HepG2 (cell line): ENCODE measurements around the gene LAMC1. TPM values are rescaled to one million over a fixed set of nuclear protein-coding genes. Genes with fewer than 3 reads are reported as not detected.

ENCODE experiments used
- NR2C2 ChIP-seq: sonication (generic); formaldehyde crosslinking; IDR thresholded peaks from 2 replicates; pipeline ENCODE4 v1.4.0; 2020; ENCODE audit warnings: missing genetic modification reagents, mild to moderate bottlenecking, moderate library complexity, borderline replicate concordance
- PCBP1 ChIP-seq: fragments of 200-400 bp; formaldehyde crosslinking; IDR thresholded peaks from 2 replicates; pipeline ENCODE4 v1.6.1; 2017; ENCODE audit warnings: mild to moderate bottlenecking, low read depth, low read length, borderline replicate concordance
- SALL1 ChIP-seq: sonication (generic); formaldehyde crosslinking; IDR thresholded peaks from 2 replicates; pipeline ENCODE4 v1.8.0; 2022; ENCODE audit warnings: mild to moderate bottlenecking, missing genetic modification reagents
- TCF7 ChIP-seq: sonication (generic); IDR thresholded peaks from 2 replicates; pipeline ENCODE4 v1.6.1; 2016; ENCODE audit warnings: antibody characterized with exemption, low read depth
- XRCC5 ChIP-seq: fragments of 200-400 bp; formaldehyde crosslinking; optimal IDR thresholded peaks from 2 replicates; pipeline ENCODE3; 2017; ENCODE audit warnings: mild to moderate bottlenecking, low read length
- polyA plus RNA-seq, 8 experiments: library from polyadenylated mRNA; depleted of rRNA in 3 of 8; stranded (reverse) in 7 of 8; unstranded in 1 of 8; fragments of >200 nt; fragmentation: Illumina TruSeq in 4 of 8; extraction: Trizol in 4 of 8; gene quantifications; 2 replicates each; pipeline versions ENCODE4 v1.2.1 to v1.2.3, GENCODE V29; 2011 to 2016; ENCODE audit warnings: low read depth in 4 of 8, missing spikeins in 1 of 8, mixed read lengths in 1 of 8; ENCODE audit not compliant: insufficient read depth in 1 of 8
- total RNA-seq, 5 experiments: library from RNA; depleted of rRNA; stranded (reverse); fragments of >200 nt; fragmentation: Illumina TruSeq; extraction: Trizol; gene quantifications; 2 replicates each; pipeline ENCODE4 v1.2.3, GENCODE V29; 2016; ENCODE audit warnings: low read depth in 1 of 5
- TF ChIP-seq, protein P1 (sequence below): sonication (generic); formaldehyde crosslinking; IDR thresholded peaks from 2 replicates; pipeline ENCODE4 v1.4.0; 2020; ENCODE audit warnings: mild to moderate bottlenecking, low read depth, missing genetic modification reagents
- TF ChIP-seq, protein P2 (sequence below): sonication (generic); formaldehyde crosslinking; IDR thresholded peaks from 2 replicates; pipeline ENCODE4 v1.5.0; 2020; ENCODE audit warnings: mild to moderate bottlenecking, missing genetic modification reagents
- TF ChIP-seq, protein P3 (sequence below): sonication (generic); formaldehyde crosslinking; IDR thresholded peaks from 2 replicates; pipeline ENCODE4 v1.5.1; 2020; ENCODE audit warnings: mild to moderate bottlenecking, moderate library complexity, missing genetic modification reagents
- TF ChIP-seq, protein P4 (sequence below): sonication (generic); formaldehyde crosslinking; IDR thresholded peaks from 2 replicates; pipeline ENCODE4 v1.8.0; 2022; ENCODE audit warnings: missing genetic modification reagents, low read depth, mild to moderate bottlenecking, borderline replicate concordance
- TF ChIP-seq, protein P5 (sequence below), 2 experiments: fragments of 450-650 bp in 1 of 2; sonication (generic) in 1 of 2; formaldehyde crosslinking in 1 of 2; IDR thresholded peaks; 2 replicates each; pipeline versions ENCODE4 v1.6.1 to v1.8.0; 2016 to 2022; ENCODE audit warnings: antibody characterized with exemption in 1 of 2, mild to moderate bottlenecking in 1 of 2, missing genetic modification reagents in 1 of 2
- TF ChIP-seq, protein P6 (sequence below): sonication (generic); formaldehyde crosslinking; IDR thresholded peaks from 2 replicates; pipeline ENCODE4 v1.9.0; 2021; ENCODE audit warnings: missing genetic modification reagents, borderline replicate concordance

LAMC1 gene
- total and polyA plus RNA-seq, 2 of the 13 experiments (the other 11 are each of a cell fraction or from before 2014, with no cell fraction given), result 58.5 to 137 TPM

DNA sequence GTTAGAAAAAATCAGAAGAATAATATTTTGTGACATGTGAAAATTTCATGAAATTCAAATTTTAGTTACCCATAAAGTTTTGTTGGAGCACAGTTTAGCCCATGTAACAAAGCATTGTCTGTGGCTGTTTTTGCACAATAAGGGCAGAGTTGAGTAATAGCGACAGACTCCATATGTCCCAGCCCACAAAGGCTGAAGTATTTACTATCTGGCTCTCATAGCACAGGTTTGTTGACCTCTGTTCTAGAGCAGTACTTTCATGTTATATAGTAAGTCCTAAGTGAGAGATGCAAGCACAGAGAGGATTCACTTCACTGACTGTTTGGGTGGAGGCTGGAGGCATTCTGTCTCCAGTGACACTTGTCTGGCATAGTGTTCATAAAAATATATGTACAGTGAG lies 6.8 kb downstream of the LAMC1 start (continued):
- TF ChIP-seq, protein P1, sequence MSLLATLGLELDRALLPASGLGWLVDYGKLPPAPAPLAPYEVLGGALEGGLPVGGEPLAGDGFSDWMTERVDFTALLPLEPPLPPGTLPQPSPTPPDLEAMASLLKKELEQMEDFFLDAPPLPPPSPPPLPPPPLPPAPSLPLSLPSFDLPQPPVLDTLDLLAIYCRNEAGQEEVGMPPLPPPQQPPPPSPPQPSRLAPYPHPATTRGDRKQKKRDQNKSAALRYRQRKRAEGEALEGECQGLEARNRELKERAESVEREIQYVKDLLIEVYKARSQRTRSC, result no peak
- TF ChIP-seq NR2C2 (CRISPR knock-in tag) (peak; percentile 32; the same call in 1 of the 2 replicates), SALL1 (CRISPR knock-in tag) (peak; percentile 67; the same call in 1 of the 2 replicates), PCBP1 (no peak), XRCC5 (peak; percentile 49), TCF7 (peak; percentile 90)
- TF ChIP-seq, protein P2, sequence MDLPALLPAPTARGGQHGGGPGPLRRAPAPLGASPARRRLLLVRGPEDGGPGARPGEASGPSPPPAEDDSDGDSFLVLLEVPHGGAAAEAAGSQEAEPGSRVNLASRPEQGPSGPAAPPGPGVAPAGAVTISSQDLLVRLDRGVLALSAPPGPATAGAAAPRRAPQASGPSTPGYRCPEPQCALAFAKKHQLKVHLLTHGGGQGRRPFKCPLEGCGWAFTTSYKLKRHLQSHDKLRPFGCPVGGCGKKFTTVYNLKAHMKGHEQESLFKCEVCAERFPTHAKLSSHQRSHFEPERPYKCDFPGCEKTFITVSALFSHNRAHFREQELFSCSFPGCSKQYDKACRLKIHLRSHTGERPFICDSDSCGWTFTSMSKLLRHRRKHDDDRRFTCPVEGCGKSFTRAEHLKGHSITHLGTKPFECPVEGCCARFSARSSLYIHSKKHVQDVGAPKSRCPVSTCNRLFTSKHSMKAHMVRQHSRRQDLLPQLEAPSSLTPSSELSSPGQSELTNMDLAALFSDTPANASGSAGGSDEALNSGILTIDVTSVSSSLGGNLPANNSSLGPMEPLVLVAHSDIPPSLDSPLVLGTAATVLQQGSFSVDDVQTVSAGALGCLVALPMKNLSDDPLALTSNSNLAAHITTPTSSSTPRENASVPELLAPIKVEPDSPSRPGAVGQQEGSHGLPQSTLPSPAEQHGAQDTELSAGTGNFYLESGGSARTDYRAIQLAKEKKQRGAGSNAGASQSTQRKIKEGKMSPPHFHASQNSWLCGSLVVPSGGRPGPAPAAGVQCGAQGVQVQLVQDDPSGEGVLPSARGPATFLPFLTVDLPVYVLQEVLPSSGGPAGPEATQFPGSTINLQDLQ, result no peak
- TF ChIP-seq, protein P3, sequence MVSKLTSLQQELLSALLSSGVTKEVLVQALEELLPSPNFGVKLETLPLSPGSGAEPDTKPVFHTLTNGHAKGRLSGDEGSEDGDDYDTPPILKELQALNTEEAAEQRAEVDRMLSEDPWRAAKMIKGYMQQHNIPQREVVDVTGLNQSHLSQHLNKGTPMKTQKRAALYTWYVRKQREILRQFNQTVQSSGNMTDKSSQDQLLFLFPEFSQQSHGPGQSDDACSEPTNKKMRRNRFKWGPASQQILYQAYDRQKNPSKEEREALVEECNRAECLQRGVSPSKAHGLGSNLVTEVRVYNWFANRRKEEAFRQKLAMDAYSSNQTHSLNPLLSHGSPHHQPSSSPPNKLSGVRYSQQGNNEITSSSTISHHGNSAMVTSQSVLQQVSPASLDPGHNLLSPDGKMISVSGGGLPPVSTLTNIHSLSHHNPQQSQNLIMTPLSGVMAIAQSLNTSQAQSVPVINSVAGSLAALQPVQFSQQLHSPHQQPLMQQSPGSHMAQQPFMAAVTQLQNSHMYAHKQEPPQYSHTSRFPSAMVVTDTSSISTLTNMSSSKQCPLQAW (CRISPR knock-in tag), result peak; percentile 46; the same call in 1 of the 2 replicates
- TF ChIP-seq, protein P4, sequence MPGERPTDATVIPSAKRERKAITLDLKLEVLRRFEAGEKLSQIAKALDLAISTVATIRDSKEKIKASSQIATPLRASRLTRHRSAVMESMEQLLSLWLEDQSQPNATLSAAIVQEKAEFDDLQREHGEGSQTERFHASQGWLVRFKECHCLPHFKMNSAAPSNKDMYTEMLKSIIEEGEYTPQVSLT (CRISPR knock-in tag), result no peak
- TF ChIP-seq, protein P5, sequence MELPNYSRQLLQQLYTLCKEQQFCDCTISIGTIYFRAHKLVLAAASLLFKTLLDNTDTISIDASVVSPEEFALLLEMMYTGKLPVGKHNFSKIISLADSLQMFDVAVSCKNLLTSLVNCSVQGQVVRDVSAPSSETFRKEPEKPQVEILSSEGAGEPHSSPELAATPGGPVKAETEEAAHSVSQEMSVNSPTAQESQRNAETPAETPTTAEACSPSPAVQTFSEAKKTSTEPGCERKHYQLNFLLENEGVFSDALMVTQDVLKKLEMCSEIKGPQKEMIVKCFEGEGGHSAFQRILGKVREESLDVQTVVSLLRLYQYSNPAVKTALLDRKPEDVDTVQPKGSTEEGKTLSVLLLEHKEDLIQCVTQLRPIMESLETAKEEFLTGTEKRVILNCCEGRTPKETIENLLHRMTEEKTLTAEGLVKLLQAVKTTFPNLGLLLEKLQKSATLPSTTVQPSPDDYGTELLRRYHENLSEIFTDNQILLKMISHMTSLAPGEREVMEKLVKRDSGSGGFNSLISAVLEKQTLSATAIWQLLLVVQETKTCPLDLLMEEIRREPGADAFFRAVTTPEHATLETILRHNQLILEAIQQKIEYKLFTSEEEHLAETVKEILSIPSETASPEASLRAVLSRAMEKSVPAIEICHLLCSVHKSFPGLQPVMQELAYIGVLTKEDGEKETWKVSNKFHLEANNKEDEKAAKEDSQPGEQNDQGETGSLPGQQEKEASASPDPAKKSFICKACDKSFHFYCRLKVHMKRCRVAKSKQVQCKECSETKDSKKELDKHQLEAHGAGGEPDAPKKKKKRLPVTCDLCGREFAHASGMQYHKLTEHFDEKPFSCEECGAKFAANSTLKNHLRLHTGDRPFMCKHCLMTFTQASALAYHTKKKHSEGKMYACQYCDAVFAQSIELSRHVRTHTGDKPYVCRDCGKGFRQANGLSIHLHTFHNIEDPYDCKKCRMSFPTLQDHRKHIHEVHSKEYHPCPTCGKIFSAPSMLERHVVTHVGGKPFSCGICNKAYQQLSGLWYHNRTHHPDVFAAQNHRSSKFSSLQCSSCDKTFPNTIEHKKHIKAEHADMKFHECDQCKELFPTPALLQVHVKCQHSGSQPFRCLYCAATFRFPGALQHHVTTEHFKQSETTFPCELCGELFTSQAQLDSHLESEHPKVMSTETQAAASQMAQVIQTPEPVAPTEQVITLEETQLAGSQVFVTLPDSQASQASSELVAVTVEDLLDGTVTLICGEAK (IDR thresholded peaks at IDR 0.05), result peak; percentile 95
- TF ChIP-seq, protein P5 (CRISPR knock-in tag; IDR thresholded peaks at IDR 0.05), result peak; percentile 98
- TF ChIP-seq, protein P6, sequence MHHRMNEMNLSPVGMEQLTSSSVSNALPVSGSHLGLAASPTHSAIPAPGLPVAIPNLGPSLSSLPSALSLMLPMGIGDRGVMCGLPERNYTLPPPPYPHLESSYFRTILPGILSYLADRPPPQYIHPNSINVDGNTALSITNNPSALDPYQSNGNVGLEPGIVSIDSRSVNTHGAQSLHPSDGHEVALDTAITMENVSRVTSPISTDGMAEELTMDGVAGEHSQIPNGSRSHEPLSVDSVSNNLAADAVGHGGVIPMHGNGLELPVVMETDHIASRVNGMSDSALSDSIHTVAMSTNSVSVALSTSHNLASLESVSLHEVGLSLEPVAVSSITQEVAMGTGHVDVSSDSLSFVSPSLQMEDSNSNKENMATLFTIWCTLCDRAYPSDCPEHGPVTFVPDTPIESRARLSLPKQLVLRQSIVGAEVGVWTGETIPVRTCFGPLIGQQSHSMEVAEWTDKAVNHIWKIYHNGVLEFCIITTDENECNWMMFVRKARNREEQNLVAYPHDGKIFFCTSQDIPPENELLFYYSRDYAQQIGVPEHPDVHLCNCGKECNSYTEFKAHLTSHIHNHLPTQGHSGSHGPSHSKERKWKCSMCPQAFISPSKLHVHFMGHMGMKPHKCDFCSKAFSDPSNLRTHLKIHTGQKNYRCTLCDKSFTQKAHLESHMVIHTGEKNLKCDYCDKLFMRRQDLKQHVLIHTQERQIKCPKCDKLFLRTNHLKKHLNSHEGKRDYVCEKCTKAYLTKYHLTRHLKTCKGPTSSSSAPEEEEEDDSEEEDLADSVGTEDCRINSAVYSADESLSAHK (CRISPR knock-in tag), result no peak
